ENCODE data around the gene PRKACA.

Gene PRKACA

GRCh38 chr19:14117668-14118164 is at the start of gene PRKACA:
Gene PRKACA, minus strand, starts transcription at chr19:14117762. Its CDS starts 215 bp downstream, at chr19:14117547.
- DNase-seq: peak; percentile 99

GRCh38 chr19:14166999-14167575 is 49.5 kb upstream of the PRKACA start:
- DNase-seq: no peak

- no peak for DNase-seq
Measured at GRCh38 chr19:14165990-14166830, 48.6 kb upstream of the PRKACA start.

DNA sequence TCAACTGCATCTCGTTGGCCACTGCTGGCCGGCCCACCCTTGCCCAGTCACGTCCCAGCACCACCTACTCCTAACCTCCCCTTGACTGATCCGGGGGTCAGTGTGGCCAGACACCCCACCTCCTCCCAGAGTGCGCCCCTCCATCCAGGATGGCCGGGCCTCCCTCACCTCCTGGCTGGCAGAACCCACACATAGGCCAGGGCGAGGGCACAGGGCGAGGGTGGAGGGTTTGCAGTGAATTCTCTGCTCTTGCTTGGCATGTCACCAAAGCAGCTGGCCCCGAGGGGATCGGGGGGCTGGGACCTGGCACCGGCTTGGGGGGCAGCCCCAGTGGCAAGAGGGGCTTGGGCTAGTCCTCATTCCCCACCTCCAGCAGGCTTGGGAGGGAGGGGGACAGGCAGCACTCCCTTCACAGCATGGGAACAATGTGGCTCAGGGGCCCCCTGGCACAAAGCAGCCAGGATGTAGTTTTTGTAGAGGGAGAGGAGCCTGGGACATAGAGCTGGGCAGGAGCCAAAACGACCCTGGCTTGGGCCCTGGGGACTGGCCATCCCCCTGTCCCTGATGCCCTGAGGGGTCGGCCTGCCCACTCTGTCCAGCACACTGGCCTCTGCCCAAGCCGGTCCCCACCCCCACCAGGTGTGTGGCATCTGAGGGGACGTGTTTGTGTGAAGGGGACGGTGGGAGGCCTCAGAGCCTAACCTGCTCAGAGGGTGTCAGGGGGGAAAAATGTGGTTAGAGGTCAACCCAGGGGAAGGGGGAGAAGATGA is 47.3 kb upstream of the PRKACA start:
- no peak for DNase-seq

DNA sequence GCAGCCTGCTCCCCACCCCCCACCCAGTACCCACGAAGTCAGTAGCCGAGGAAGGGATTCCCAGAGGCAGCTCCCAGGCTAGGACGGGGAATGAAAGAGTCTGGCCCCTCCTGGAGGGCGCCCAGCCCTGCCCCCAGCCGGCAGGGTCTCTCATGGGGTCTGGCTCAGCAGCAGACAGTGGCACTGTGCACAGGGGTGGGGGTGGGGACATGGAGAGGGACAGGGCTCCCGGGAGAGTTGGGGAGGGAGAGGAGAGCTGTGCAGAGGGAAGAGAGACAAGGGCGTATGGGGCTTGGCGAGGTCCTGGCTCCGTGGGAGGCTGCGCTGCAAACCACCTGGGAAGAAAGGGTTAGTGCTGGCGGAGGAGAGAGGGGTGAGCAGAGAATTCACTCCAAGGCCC is 46.5 kb upstream of the PRKACA start:
- no peak for DNase-seq

GRCh38 chr19:14162871-14163297 is 45.3 kb upstream of the PRKACA start:
- DNase-seq: no peak

DNA sequence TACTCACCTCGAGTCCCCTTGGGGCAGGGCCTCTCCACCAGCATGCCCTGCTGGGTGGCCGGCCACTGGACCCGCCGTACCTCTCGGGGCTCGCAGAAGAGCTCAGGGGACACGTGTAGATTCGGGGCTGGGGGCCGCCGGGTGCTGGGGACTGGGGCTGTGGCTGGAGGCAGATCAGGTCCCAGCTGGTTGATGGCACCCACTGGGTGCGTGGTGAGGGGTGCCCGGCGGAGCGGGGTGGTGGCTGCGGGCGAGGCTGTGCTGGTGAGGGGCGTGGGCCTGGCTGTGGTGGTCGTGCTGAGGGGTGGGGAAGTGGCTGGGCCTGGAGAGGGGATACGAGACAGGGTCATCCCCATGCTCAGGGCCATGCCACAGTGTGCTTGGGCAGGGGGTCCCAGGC is 43.7 kb upstream of the PRKACA start:
- DNase-seq: no peak

DNA sequence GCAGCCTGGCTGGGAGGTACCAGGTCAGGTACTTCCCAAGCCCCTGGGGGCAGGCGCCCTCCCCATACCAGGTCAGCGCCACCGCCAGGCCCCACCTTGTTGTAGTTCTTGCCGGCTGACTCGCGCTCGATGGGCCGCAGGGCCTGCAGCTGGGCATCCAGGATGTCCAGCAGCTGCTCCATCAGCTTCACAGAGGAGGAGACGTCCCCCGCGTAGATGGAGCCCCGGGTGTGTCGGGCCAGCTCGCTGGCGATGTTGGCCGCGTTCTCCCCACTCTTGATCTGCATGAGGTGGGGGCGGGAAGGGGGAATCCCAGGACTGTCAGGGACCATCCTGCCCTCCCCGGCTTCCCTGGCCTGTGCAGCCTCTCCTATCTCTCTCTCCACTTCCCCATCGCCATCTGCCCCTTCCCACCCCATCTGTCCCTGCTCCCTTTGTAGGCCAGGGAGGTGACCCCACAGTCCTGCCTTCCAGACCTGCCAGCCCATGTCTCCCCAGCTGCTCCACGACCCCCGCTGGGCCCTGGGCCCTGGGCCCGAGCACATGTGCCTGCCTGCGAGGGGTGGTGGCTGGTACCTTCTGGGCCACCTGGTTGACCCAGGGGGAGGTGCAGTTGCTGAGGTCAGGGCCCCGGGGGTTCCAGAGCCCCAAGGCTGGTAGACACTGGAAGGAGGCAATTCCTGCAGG is 42.6 kb upstream of the PRKACA start:
- DNase-seq: no peak

DNA sequence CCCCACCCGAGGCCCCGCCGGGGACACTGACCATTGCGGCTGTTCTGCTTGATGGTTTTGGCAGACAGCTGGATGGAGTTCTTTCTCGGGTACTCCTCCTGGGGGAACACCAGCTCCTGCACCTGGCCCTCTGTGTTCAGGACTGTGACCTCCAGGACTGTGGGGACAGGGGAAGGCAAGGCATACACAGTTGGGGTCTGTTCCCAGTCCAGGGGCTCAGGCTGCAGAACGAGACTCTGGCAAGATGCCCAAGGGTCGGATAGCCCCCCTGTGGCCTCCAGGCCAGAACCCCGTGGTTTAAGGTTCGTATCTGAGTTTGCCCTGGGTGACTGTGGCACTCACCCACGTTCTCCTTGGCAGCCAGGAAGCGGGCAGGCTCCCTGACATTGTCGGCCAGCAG is 41.5 kb upstream of the PRKACA start:
- DNase-seq: no peak

- no peak for DNase-seq
Measured at GRCh38 chr19:14158276-14159023, 40.9 kb upstream of the PRKACA start.

GRCh38 chr19:14156971-14157717 is 39.6 kb upstream of the PRKACA start:
- DNase-seq: no peak

DNA sequence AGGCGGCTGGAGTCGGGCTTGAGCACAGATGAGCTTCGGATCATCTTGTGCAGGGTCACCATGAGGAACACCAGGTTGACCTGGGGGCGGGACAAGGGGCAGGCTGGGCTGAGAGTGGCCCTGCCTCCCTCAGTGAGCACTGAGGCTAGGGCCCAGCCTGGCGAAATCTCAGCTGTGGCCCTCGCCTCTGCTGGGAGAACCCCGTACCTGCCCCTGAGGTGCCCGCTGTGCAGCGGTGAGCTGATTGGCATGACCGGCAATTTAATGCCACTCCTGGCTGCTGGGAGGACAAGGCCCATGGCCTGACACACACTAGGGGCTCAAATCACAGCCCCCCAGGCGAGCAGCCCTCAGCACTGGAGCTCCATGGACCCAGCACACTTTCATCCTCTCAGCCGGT is 38.6 kb upstream of the PRKACA start:
- DNase-seq: no peak

DNA sequence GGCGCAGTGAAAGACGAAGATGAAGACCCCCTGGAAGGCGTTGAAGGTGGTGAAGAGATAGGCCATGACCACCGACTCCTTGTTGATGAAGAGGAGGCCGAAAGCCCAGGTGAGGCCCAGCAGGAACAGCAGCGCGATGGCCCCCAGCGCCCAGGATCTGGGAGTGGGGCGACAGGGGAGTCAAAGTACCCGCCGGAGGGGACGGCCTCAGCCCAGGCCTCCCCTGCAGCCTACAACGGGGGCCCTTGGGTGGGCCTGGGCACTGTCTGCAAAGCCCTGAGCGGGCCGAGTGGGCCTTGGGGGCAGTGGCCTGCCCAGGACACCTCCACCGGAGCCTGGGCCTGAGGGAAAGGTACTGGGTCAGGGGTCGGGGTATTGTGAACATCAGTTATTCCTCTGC is 37.8 kb upstream of the PRKACA start:
- no peak for DNase-seq

- DNase-seq: no peak
Measured at GRCh38 chr19:14152713-14153112, 35.2 kb upstream of the PRKACA start.

DNA sequence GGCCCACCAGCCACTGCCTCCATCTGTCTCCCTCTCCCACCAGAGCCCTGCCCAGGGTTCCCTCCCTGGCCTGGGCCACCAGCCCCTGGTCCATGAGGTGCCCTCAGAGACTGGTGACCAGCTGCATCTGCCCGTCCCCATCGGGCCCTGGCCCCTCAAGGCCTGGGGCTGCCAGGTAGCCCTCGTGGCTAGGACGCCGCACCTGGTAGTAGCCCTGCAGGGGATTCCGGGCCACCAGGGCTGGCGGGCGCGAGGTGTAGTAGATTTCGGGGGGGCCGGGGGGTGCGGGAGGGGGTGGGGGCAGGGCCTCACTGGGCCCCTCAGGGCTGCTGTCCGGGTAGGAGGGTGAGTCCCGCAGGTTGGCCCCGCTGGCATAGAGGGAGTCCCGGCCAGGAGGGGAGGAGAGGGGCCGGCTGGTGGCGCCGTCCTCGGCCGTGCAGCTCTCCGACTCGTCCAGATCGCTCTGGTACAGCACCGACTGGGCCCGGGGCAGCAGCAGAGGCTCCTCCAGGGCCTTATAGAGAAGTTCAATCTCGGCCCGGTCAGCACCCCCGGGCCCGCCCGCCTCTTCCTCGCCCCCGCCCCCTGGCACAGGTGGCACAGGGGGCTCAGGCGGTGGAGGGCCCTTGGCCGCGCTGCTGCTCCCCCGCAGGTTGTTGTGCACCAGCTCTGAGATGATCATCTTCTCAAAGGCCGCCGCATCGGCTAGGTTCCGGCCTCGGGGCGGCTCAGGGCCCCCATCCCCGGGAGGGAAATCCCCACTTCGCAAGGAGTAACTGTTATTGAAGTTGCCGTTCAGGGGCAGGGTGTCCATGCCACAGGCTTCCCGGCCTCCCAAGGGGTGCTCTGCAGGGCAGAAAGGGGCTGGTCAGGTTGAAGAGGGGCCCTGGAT is 33.5 kb upstream of the PRKACA start:
- DNase-seq: no peak

DNA sequence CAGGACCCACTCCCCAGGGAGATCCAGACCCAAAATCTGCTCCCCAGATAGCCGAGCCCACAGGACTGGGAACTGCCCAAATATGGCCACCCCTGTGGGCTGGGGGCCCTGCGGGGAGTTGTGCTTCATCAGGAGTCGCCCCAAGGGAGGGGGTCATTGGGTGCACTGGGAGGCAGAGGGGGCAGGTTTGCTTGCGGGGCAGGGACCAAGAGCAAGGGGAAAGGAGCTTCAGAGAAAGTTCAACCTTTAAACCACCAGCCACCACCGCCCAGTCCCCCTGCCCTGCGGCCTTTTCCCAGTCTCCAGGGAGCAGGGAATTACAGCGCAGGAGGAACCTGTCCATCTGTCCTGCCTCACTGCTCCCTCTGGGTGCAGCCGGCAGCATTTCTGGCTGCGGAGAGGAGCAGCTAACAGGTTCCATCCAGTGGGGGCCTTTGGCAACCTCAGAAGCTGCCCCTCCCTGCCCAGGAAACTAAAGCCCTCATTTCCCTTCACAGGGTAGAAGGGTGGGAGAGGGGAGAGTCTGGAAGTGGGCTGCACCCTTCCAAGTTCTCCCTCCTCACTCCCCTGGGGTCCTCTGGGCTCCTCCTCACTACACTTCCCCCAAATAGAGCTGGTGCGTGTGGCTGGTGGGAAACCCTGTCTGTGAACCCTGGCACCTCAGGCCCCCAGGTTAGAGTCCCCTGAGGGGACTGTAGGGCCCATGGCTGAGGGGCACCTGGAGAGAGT is 32.6 kb upstream of the PRKACA start:
- no peak for DNase-seq

DNA sequence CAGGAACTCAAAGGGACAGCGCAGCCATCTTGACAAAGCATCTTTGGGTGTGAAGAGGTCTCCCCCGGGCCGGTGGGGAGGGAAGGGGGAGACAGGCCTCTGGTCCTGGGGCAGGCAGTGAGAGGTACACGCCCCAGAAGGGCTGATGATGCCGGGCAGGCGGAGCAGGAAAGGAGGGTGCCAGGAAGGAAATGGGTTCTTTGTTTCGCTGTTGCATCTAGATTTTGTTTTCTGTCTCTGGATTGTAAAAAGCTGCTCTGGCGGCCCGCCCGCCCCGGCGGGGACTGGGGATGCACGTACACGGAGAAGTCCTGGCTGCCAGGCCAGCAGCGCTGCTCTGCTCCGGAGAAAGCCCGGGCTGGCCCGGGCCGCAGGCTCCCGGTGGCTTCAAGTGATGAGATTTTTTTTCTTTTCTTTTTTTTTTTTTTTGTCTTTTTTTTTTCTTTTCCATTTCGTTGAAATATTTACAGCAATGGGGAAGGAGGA is 32.0 kb upstream of the PRKACA start:
- no peak for DNase-seq

GRCh38 chr19:14148751-14149410 is 31.3 kb upstream of the PRKACA start:
- no peak for DNase-seq

Data from hematopoietic multipotent progenitor cell treated with erythropoietin and hydrocortisone succinate and interleukin-3 and kit ligand, for 6 days (in vitro differentiated cells).